Psoas muscle (tissue), 8 donors: ENCODE data around the gene PPP2R3B. TPM values are rescaled to one million over a fixed set of nuclear protein-coding genes. Genes with fewer than 3 reads are reported as not detected.

Experiments used
- ATAC-seq, 4 donors: fragments of 200-7000 bp; cut with Tn5 transposase; one replicate each; pipeline ENCODE4 v1.9.1; 2020; ENCODE audit warnings: moderate library complexity in 3 of 4, mild to moderate bottlenecking in 2 of 4
- DNase-seq, 2 donors: peaks; one replicate each; pipeline ENCODE4 v3.0.0-alpha.2; 2020
- H3K27ac ChIP-seq: fragments of 200-600 bp; one replicate; pipeline ENCODE4 v1.8.0; 2022
- H3K27me3 ChIP-seq, 3 donors: fragments of 200-600 bp in 1 of 3; one replicate each; pipeline versions ENCODE4 v1.6.1 to v1.8.0; 2013 to 2022; ENCODE audit warnings: low read length in 2 of 3, mild to moderate bottlenecking in 2 of 3, moderate library complexity in 1 of 3; ENCODE audit not compliant: insufficient read depth in 3 of 3
- H3K36me3 ChIP-seq, 2 donors: fragments of 200-600 bp in 1 of 2; one replicate each; pipeline versions ENCODE4 v1.6.1 to v1.8.0; 2013 to 2022; ENCODE audit warnings: low read depth in 1 of 2, mild to moderate bottlenecking in 1 of 2, moderate library complexity in 1 of 2; ENCODE audit not compliant: insufficient read depth in 1 of 2
- H3K4me1 ChIP-seq: fragments of 200-600 bp; one replicate; pipeline ENCODE4 v1.8.0; 2022
- H3K4me3 ChIP-seq: fragments of 200-600 bp; one replicate; pipeline ENCODE4 v1.8.0; 2022; ENCODE audit warnings: mild to moderate bottlenecking
- H3K9me3 ChIP-seq: fragments of 200-600 bp; one replicate; pipeline ENCODE4 v1.8.0; 2022
- CTCF ChIP-seq: fragments of 200-600 bp; IDR thresholded peaks from one replicate; pipeline ENCODE4 v1.8.0; 2022; ENCODE audit warnings: antibody characterized with exemption
- WGBS, 3 donors: extraction: QIAGEN DNeasy Blood & Tissue Kit; methylation state at CpG; one replicate each; pipeline versions ENCODE4 v1.1.6 to v1.1.7; 2013; 5-methylcytosine and 5-hydroxymethylcytosine counted together
- intact Hi-C, 2 donors: fragments of 100-400 bp; cut with DNase I; formaldehyde crosslinking; loops; one replicate each; pipeline versions ENCODE4 v1.11.0 to v1.14.2; 2022
- polyA plus RNA-seq, 3 donors: library from polyadenylated mRNA; stranded (reverse); fragments of 200-250 nt; gene quantifications; one replicate each; pipeline ENCODE4 v1.2.3, GENCODE V29; 2013
- total RNA-seq, 4 donors: library from RNA; stranded (reverse); fragmentation: NEBNext Ultra II Directional in 2 of 4; extraction: Animal tissue kit (Norgen Biotek cat#: 25700) in 2 of 4; gene quantifications; one replicate each; pipeline versions ENCODE4 v1.2.1 to v1.2.4, GENCODE V29; 2021 to 2023
- donor health status: healthy with polysubstance abuse.
- donor health status: DM: no; HTN: no; CAD: no; lungs with moderate emphysema.
- donor health status: Bipolar disorder and iron deficiency.
- donor health status: healthy.
- donor health status: DM: yes; HTN: yes; CAD: no.
- donor health status: DM: no; HTN: no; CAD: no.
- donor health status: DM: no; HTN: no; CAD: no.
- donor health status: DM: yes; HTN: yes; CAD: no.

Gene PPP2R3B
- total and polyA plus RNA-seq, 7 donors, result 32.3 to 156 (median 77.2) TPM

DNA sequence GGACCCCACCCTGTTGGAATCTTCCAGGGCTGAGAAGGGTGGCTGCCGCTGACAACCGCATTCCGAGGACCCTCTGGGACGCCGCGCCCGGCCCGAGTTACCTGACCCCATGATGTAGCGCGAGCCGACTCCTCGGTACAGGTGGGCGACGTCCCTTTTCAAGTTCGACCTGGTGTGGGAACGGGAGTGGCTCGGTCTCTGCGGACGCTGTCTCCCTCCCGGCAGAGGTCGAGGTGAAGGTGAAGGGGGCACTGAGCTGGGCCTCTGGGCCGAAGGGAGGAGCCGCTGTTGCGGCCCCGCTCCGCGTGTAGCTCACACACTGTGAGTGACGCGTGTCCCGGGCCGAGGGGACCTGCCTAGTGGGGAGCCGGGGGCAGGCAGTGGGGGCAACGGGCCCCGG is 72.7 kb downstream of the PPP2R3B start:
- intact Hi-C loops, result no loop called here
- ATAC-seq, result no peak
- H3K36me3 ChIP-seq, result peaks cover 7 to 60% of the 10 kb centered on the region in 2 donors
- no peaks in the 10 kb centered on the region for H3K4me1 ChIP-seq
- DNase-seq, result peak; percentile 11 to 41
- WGBS, 3 donors, result 96 to 97% (median 97%) methylated on average over 34 of the region's 34 CpGs
- no peak overlapping the region for H3K4me3 ChIP-seq
- TF ChIP-seq CTCF, result no peak
- no peaks in the 10 kb centered on the region for H3K9me3 ChIP-seq
- H3K27me3 ChIP-seq, result no peaks in the 10 kb centered on the region
- no peak overlapping the region for H3K27ac ChIP-seq

DNA sequence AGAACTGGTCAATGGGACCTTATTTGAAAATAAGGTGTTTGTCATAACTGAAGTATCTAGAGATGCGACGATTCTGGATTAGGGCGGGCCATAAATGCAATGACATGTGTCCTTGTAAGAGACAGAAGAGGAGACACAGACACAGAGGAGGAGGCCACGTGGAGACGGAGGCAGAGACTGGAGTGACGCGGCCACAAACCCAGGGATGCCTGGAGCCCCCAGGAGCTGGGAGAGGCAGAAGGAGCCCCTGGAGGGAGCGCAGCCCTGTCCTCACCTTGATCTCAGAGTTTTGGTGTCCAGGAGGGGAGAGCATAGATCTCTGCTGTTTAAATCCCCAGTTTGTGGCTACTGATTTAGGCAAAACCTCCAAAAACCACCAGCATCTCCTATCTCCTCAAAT is 73.2 kb downstream of the PPP2R3B start:
- no peaks in the 10 kb centered on the region for H3K4me1 ChIP-seq
- peaks cover 7 to 65% of the 10 kb centered on the region in 2 donors for H3K36me3 ChIP-seq
- H3K27me3 ChIP-seq, result no peaks in the 10 kb centered on the region
- intact Hi-C loops, result no loop called here
- WGBS, 3 donors, result 92 to 94% (median 92%) methylated on average over 8 of the region's 8 CpGs
- no peaks in the 10 kb centered on the region for H3K9me3 ChIP-seq
- TF ChIP-seq CTCF, result no peak
- no peak overlapping the region for H3K27ac ChIP-seq
- DNase-seq (peak in 1 of 2 donors; percentile 38), ATAC-seq (no peak)
- H3K4me3 ChIP-seq, result no peak overlapping the region

GRCh38 chrX:312621-313331 is 73.9 kb downstream of the PPP2R3B start:
- DNase-seq, result peak in 1 of 2 donors; percentile 52
- intact Hi-C loops, result no loop called here
- no peak for ATAC-seq
- no peak for TF ChIP-seq CTCF
- 92 to 95% (median 94%) methylated on average over 52 to 54 of the region's 54 CpGs for WGBS, 3 donors
- H3K36me3 ChIP-seq, result peaks cover 7 to 73% of the 10 kb centered on the region in 2 donors
- no peak overlapping the region for H3K4me3 ChIP-seq
- H3K9me3 ChIP-seq, result no peaks in the 10 kb centered on the region
- H3K4me1 ChIP-seq, result no peaks in the 10 kb centered on the region
- H3K27me3 ChIP-seq, result no peaks in the 10 kb centered on the region
- H3K27ac ChIP-seq, result no peak overlapping the region

DNA sequence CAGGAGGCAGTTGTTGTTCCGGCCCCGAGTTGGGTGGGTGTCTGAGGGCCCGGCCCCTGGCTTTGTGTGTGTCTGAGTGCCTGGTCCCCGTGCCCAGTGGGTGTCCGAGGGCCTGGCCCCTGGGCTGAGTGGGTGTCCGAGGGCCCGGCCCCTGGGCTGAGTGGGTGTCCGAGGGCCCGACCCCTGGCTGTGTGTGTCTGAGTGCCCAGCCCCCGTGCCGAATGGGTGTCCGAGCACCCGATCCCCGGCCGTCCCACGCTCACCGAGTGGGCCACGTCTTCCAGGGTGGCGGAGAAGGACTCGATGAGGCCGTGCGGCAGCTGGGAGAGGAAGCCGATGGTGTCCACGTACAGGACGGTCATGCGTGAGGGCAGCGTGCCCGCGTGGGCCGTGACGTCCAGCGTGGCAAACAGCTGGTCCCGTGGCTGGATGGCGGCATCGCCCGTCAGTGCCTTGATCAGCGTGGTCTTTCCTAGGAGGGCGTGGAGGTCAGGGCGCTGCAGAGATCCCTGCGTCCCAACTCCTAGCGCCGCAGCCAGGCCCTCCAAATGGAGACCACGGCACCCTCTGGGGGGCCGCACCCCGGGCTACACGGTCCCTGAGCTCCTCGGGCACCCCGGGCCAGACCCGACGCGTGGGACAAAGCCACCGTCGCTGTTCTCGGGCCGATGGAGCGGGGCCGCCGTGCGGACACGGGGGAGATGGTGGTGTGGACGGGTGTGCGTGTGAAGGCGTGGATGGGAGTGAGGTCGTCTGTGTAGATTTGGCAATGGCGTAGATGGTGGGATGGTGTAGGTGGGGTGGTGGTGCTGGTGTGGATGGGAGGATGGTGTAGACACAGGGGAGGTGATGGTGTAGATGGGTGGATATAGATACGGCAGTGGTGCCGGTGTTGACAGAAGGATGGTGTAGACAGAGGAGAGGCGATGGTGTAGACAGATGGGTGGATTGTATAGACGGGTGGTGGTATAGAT is 75.3 kb downstream of the PPP2R3B start:
- intact Hi-C loops, result no loop called here
- DNase-seq, result peak in 1 of 2 donors; percentile 51
- 94 to 95% (median 94%) methylated on average over 66 to 69 of the region's 69 CpGs for WGBS, 3 donors
- peak in 1 of 4 donors; percentile 10 for ATAC-seq
- Histone ChIP-seq H3K9me3 (no peaks in the 10 kb centered on the region), H3K4me3 (no peak overlapping the region), H3K36me3 (peaks cover 7 to 84% of the 10 kb centered on the region in 2 donors), H3K4me1 (no peaks in the 10 kb centered on the region), H3K27ac (no peak overlapping the region), H3K27me3 (no peaks in the 10 kb centered on the region)
- TF ChIP-seq CTCF, result no peak
